Naive thymus-derived CD8-positive, alpha-beta T cell (primary cell): ENCODE measurements around the gene COL24A1. TPM values are rescaled to one million over a fixed set of nuclear protein-coding genes. Genes with fewer than 3 reads are reported as not detected.
"Not testable (repeated sequence)": the region's sequence is repeated elsewhere in the genome, so short reads cannot be mapped to it uniquely, and the experiment has no call there.

ENCODE experiments used
- ATAC-seq, 2 donors: fragments of 150-1000 bp; cut with Tn5 transposase in 1 of 2; sonication (Bioruptor Pico), chemical (Tn5 transposase) in 1 of 2; 1 replicate in 1 of 2; 2 replicates in 1 of 2; pipeline ENCODE4 v1.10.0; 2021; ENCODE audit warnings: mild to moderate bottlenecking in 2 of 2, moderate library complexity in 2 of 2
- POLR2A ChIA-PET: fragments of 350-600 bp; sonication (Branson Sonifier 250); formaldehyde crosslinking; loops from one replicate; lab custom pipeline; 2021; ENCODE audit warnings: antibody characterized with exemption; lab: Charles Lee
- DNase-seq, 10 donors: peaks; one replicate each; pipeline versions ENCODE4 v3.0.0 to v3.0.0-alpha.2; 2020 to 2022
- H3K27ac Mint-ChIP-seq, 10 donors: one replicate each; pipeline ENCODE4 v1.8.0; 2020 to 2022; ENCODE audit warnings: mild to moderate bottlenecking in 10 of 10, mixed read lengths in 10 of 10, moderate library complexity in 4 of 10, inconsistent platforms in 1 of 10
- H3K27me3 Mint-ChIP-seq, 5 donors: one replicate each; pipeline ENCODE4 v1.8.0; 2021 to 2022; ENCODE audit warnings: mixed read lengths in 5 of 5
- H3K36me3 Mint-ChIP-seq, 3 donors: one replicate each; pipeline ENCODE4 v1.8.0; 2020 to 2022; ENCODE audit warnings: mixed read lengths in 3 of 3, mild to moderate bottlenecking in 2 of 3, inconsistent platforms in 1 of 3
- H3K4me1 Mint-ChIP-seq, 4 donors: one replicate each; pipeline ENCODE4 v1.8.0; 2021 to 2022; ENCODE audit warnings: mixed read lengths in 4 of 4
- H3K4me3 Mint-ChIP-seq, 10 donors: one replicate each; pipeline ENCODE4 v1.8.0; 2020 to 2022; ENCODE audit warnings: mild to moderate bottlenecking in 10 of 10, mixed read lengths in 10 of 10, moderate library complexity in 6 of 10, inconsistent platforms in 1 of 10
- H3K9me3 Mint-ChIP-seq, 9 donors: one replicate each; pipeline ENCODE4 v1.8.0; 2020 to 2022; ENCODE audit warnings: mixed read lengths in 9 of 9, mild to moderate bottlenecking in 3 of 9, inconsistent platforms in 1 of 9, moderate library complexity in 1 of 9
- polyA plus RNA-seq, 3 donors: library from polyadenylated mRNA; unstranded; fragments of 300-500 nt; fragmentation: Illumina TruSeq; gene quantifications; one replicate each; pipeline ENCODE4 v1.2.3, GENCODE V29; 2021
- total RNA-seq, 8 experiments: library from RNA in 2 of 8; stranded (reverse) in 2 of 8; gene quantifications; one replicate each; pipeline ENCODE4 v1.2.3 and lab custom pipeline; 2021 to 2026

The COL24A1 gene
- total and polyA plus RNA-seq, 5 experiments from 2014 or later = not detected

- ATAC-seq = no peak
- peaks cover 0 to 5% (median 0%) of the 10 kb centered on the region in 9 donors for H3K9me3 Mint-ChIP-seq
- no peak overlapping the region for H3K27ac Mint-ChIP-seq
- POLR2A ChIA-PET = no interaction called here
- peaks cover 0 to 9% (median 2%) of the 10 kb centered on the region in 5 donors for H3K27me3 Mint-ChIP-seq
- H3K36me3 Mint-ChIP-seq = no peaks in the 10 kb centered on the region
- peak in 1 of 10 donors; percentile 54 for DNase-seq
- H3K4me3 Mint-ChIP-seq = no peak overlapping the region
- no peaks in the 10 kb centered on the region for H3K4me1 Mint-ChIP-seq
Observed at GRCh38 chr1:86104606-86105532, 51.7 kb downstream of the COL24A1 start.

- no peaks in the 10 kb centered on the region for H3K9me3 Mint-ChIP-seq
- H3K27me3 Mint-ChIP-seq = peaks cover 0 to 9% (median 4%) of the 10 kb centered on the region in 5 donors
- no peaks in the 10 kb centered on the region for H3K4me1 Mint-ChIP-seq
- no peaks in the 10 kb centered on the region for H3K36me3 Mint-ChIP-seq
- DNase-seq = no peak
- H3K27ac Mint-ChIP-seq = no peak overlapping the region
- H3K4me3 Mint-ChIP-seq = no peak overlapping the region
- POLR2A ChIA-PET = no interaction called here
- ATAC-seq = no peak
Observed at GRCh38 chr1:86101616-86102015, 55.0 kb downstream of the COL24A1 start.

- POLR2A ChIA-PET = no interaction called here
- no peaks in the 10 kb centered on the region for H3K4me1 Mint-ChIP-seq
- H3K9me3 Mint-ChIP-seq = no peaks in the 10 kb centered on the region
- no peaks in the 10 kb centered on the region for H3K36me3 Mint-ChIP-seq
- ATAC-seq (no peak), DNase-seq (no peak)
- no peak overlapping the region for H3K27ac Mint-ChIP-seq
- no peak overlapping the region for H3K4me3 Mint-ChIP-seq
- H3K27me3 Mint-ChIP-seq = peaks cover 0 to 9% (median 2%) of the 10 kb centered on the region in 5 donors
Observed at GRCh38 chr1:86100401-86100800, 56.2 kb downstream of the COL24A1 start.

GRCh38 chr1:86089765-86090164 lies 66.8 kb downstream of the COL24A1 start:
- H3K4me3 Mint-ChIP-seq = no peak overlapping the region
- POLR2A ChIA-PET = no interaction called here
- peaks cover 0 to 3% (median 0%) of the 10 kb centered on the region in 5 donors for H3K27me3 Mint-ChIP-seq
- DNase-seq (no peak), ATAC-seq (no peak)
- peaks cover 0 to 6% (median 4%) of the 10 kb centered on the region in 4 donors for H3K4me1 Mint-ChIP-seq
- H3K27ac Mint-ChIP-seq = no peak overlapping the region
- peaks cover 0 to 7% (median 0%) of the 10 kb centered on the region in 9 donors for H3K9me3 Mint-ChIP-seq
- no peaks in the 10 kb centered on the region for H3K36me3 Mint-ChIP-seq

GRCh38 chr1:86085741-86086409 lies 70.7 kb downstream of the COL24A1 start:
- POLR2A ChIA-PET = no interaction called here
- DNase-seq (no peak), ATAC-seq (no peak)
- H3K4me1 Mint-ChIP-seq = peaks cover 0 to 6% (median 4%) of the 10 kb centered on the region in 4 donors
- no peaks in the 10 kb centered on the region for H3K36me3 Mint-ChIP-seq
- H3K27me3 Mint-ChIP-seq = peaks cover 0 to 3% (median 0%) of the 10 kb centered on the region in 5 donors
- no peak overlapping the region for H3K27ac Mint-ChIP-seq
- peaks cover 0 to 2% (median 0%) of the 10 kb centered on the region in 9 donors for H3K9me3 Mint-ChIP-seq
- no peak overlapping the region for H3K4me3 Mint-ChIP-seq

- no peak overlapping the region for H3K27ac Mint-ChIP-seq
- POLR2A ChIA-PET = no interaction called here
- H3K9me3 Mint-ChIP-seq = no peaks in the 10 kb centered on the region
- ATAC-seq (no peak), DNase-seq (no peak)
- peaks cover 0 to 3% (median 0%) of the 10 kb centered on the region in 5 donors for H3K27me3 Mint-ChIP-seq
- H3K4me3 Mint-ChIP-seq = no peak overlapping the region
- peaks cover 0 to 6% (median 4%) of the 10 kb centered on the region in 4 donors for H3K4me1 Mint-ChIP-seq
- H3K36me3 Mint-ChIP-seq = no peaks in the 10 kb centered on the region
Observed at GRCh38 chr1:86084998-86085397, 71.6 kb downstream of the COL24A1 start.

- H3K27me3 Mint-ChIP-seq = peaks cover 0 to 3% (median 0%) of the 10 kb centered on the region in 5 donors
- ATAC-seq (no peak), DNase-seq (no peak)
- H3K9me3 Mint-ChIP-seq = peaks cover 0 to 16% (median 3%) of the 10 kb centered on the region in 9 donors
- no peak overlapping the region for H3K27ac Mint-ChIP-seq
- H3K4me1 Mint-ChIP-seq = peaks cover 0 to 6% (median 4%) of the 10 kb centered on the region in 4 donors
- H3K4me3 Mint-ChIP-seq = no peak overlapping the region
- POLR2A ChIA-PET = no interaction called here
- peaks cover 0 to 6% (median 0%) of the 10 kb centered on the region in 3 donors for H3K36me3 Mint-ChIP-seq
Observed at GRCh38 chr1:86082183-86082582, 74.4 kb downstream of the COL24A1 start.

- Mint-ChIP-seq H3K9me3 (peaks cover 0 to 11% (median 4%) of the 10 kb centered on the region in 9 donors), H3K27me3 (peaks cover 0 to 16% (median 0%) of the 10 kb centered on the region in 5 donors)
- H3K27ac Mint-ChIP-seq, ATAC-seq, DNase-seq, POLR2A ChIA-PET, H3K36me3 Mint-ChIP-seq, H3K4me3 Mint-ChIP-seq, H3K4me1 Mint-ChIP-seq: not testable (repeated sequence)
Observed at GRCh38 chr1:86072474-86072873, 84.1 kb downstream of the COL24A1 start.

GRCh38 chr1:86071870-86072269 lies 84.7 kb downstream of the COL24A1 start:
- H3K36me3 Mint-ChIP-seq, H3K4me3 Mint-ChIP-seq, DNase-seq, H3K27ac Mint-ChIP-seq, ATAC-seq, H3K4me1 Mint-ChIP-seq, POLR2A ChIA-PET: not testable (repeated sequence)
- Mint-ChIP-seq H3K9me3 (peaks cover 0 to 11% (median 2%) of the 10 kb centered on the region in 9 donors), H3K27me3 (peaks cover 0 to 16% (median 0%) of the 10 kb centered on the region in 5 donors)

GRCh38 chr1:86069757-86070145 lies 86.8 kb downstream of the COL24A1 start:
- ATAC-seq (no peak), DNase-seq (no peak)
- Mint-ChIP-seq H3K4me1 (no peaks in the 10 kb centered on the region), H3K4me3 (no peak overlapping the region), H3K9me3 (peaks cover 0 to 11% (median 1%) of the 10 kb centered on the region in 9 donors), H3K27ac (no peak overlapping the region), H3K36me3 (no peaks in the 10 kb centered on the region), H3K27me3 (peaks cover 0 to 16% (median 1%) of the 10 kb centered on the region in 5 donors)
- POLR2A ChIA-PET = no interaction called here

GRCh38 chr1:86068841-86069756 lies 87.5 kb downstream of the COL24A1 start:
- H3K4me3 Mint-ChIP-seq = no peak overlapping the region
- DNase-seq = no peak
- peaks cover 0 to 11% (median 0%) of the 10 kb centered on the region in 9 donors for H3K9me3 Mint-ChIP-seq
- POLR2A ChIA-PET = no interaction called here
- H3K27ac Mint-ChIP-seq = no peak overlapping the region
- no peaks in the 10 kb centered on the region for H3K36me3 Mint-ChIP-seq
- no peaks in the 10 kb centered on the region for H3K4me1 Mint-ChIP-seq
- H3K27me3 Mint-ChIP-seq = peaks cover 0 to 15% (median 1%) of the 10 kb centered on the region in 5 donors
- no peak for ATAC-seq

GRCh38 chr1:86068271-86068721 lies 88.3 kb downstream of the COL24A1 start:
- Mint-ChIP-seq H3K9me3 (peaks cover 0 to 11% (median 0%) of the 10 kb centered on the region in 9 donors), H3K4me1 (no peaks in the 10 kb centered on the region), H3K27ac (peak overlapping the region in 1 of 10 donors; percentile 24), H3K27me3 (peaks cover 0 to 13% (median 1%) of the 10 kb centered on the region in 5 donors), H3K4me3 (no peak overlapping the region), H3K36me3 (no peaks in the 10 kb centered on the region)
- POLR2A ChIA-PET = no interaction called here
- DNase-seq (no peak), ATAC-seq (no peak)
